ENCODE measurements around the gene GPR107.
A peak's percentile ranks its signal among the peaks of the same experiment; 100 is the strongest.

Gene GPR107

GRCh38 chr9:130058887-130059286, 5.2 kb downstream of the GPR107 start:
- DNase-seq = no peak

GRCh38 chr9:130060296-130060695, 6.6 kb downstream of the GPR107 start:
- no peak for DNase-seq

GRCh38 chr9:130062750-130063149, 9.0 kb downstream of the GPR107 start:
- DNase-seq = no peak

GRCh38 chr9:130064621-130065020, 10.9 kb downstream of the GPR107 start:
- DNase-seq = no peak

- DNase-seq = no peak
Measured at GRCh38 chr9:130069048-130069447, 15.3 kb downstream of the GPR107 start.

- DNase-seq = no peak
Measured at GRCh38 chr9:130072515-130073235, 19.0 kb downstream of the GPR107 start.

GRCh38 chr9:130073373-130073772, 19.7 kb downstream of the GPR107 start:
- DNase-seq = no peak

GRCh38 chr9:130078547-130078946, 24.8 kb downstream of the GPR107 start:
- DNase-seq = no peak

GRCh38 chr9:130084337-130084736, 30.6 kb downstream of the GPR107 start:
- no peak for DNase-seq

- DNase-seq = no peak
Measured at GRCh38 chr9:130088051-130088450, 34.3 kb downstream of the GPR107 start.

GRCh38 chr9:130089141-130089540, 35.4 kb downstream of the GPR107 start:
- no peak for DNase-seq

GRCh38 chr9:130090915-130091314, 37.2 kb downstream of the GPR107 start:
- no peak for DNase-seq

- no peak for DNase-seq
Measured at GRCh38 chr9:130092910-130093309, 39.2 kb downstream of the GPR107 start.

- no peak for DNase-seq
Measured at GRCh38 chr9:130095872-130096271, 42.2 kb downstream of the GPR107 start.

- no peak for DNase-seq
Measured at GRCh38 chr9:130100681-130101080, 47.0 kb downstream of the GPR107 start.

- no peak for DNase-seq
Measured at GRCh38 chr9:130101915-130102314, 48.2 kb downstream of the GPR107 start.

- DNase-seq = no peak
Measured at GRCh38 chr9:130104491-130105193, 50.9 kb downstream of the GPR107 start.

- DNase-seq = no peak
Measured at GRCh38 chr9:130106860-130107233, 53.1 kb downstream of the GPR107 start.

GRCh38 chr9:130107234-130107861, 53.6 kb downstream of the GPR107 start:
- DNase-seq = peak; percentile 85

GRCh38 chr9:130107955-130108354, 54.2 kb downstream of the GPR107 start:
- DNase-seq = no peak

- no peak for DNase-seq
Measured at GRCh38 chr9:130110166-130110565, 56.5 kb downstream of the GPR107 start.

- DNase-seq = no peak
Measured at GRCh38 chr9:130110596-130111021, 56.9 kb downstream of the GPR107 start.

- no peak for DNase-seq
Measured at GRCh38 chr9:130111786-130112537, 58.3 kb downstream of the GPR107 start.
